K562 (cell line): Measurements from ENCODE around the gene HEATR3.

ENCODE experiments used
- ADNP ChIP-seq: fragments of 200-800 bp; sonication (Bioruptor generic); IDR thresholded peaks from 2 replicates; pipeline ENCODE4 v1.6.1; 2016; ENCODE audit warnings: missing genetic modification characterization, missing compliant biosample characterization
- CREB1 ChIP-seq, 2 experiments: sonication (generic) in 1 of 2; formaldehyde crosslinking in 1 of 2; IDR thresholded peaks; 2 replicates each; pipeline versions ENCODE4 v1.6.1 to v1.8.0; 2012 to 2022; ENCODE audit warnings: inconsistent platforms in 1 of 2, mild to moderate bottlenecking in 1 of 2, missing genetic modification reagents in 1 of 2, moderate library complexity in 1 of 2
- KLF1 ChIP-seq: fragments of 450-650 bp; IDR thresholded peaks from 2 replicates; pipeline ENCODE4 v1.6.1; 2016; ENCODE audit warnings: missing genetic modification characterization, missing compliant biosample characterization
- KLF16 ChIP-seq: IDR thresholded peaks from 2 replicates; pipeline ENCODE4 v1.6.1; 2016; ENCODE audit warnings: antibody characterized with exemption
- PML ChIP-seq: IDR thresholded peaks from 2 replicates; pipeline ENCODE4 v1.6.1; 2012; ENCODE audit warnings: low read length, inconsistent platforms

DNA sequence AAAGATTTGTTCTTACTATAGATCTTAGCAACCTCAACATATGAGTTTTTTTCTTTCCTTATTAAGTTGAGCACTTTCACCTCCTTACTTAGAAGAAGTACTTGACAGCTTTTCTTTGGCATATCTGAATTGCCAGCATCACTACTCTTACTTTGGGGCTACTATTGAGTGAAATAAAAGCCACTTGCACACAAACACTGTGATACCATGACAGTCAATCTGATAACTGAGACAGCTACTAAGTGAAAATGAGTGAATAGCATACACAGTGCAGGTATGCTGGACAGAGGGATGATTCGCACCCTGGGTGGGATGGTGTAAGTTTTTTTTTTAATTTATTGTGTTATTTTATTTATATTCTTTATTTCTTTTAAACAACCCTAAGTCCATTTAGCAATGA lies 73.8 kb downstream of the HEATR3 start:
- TF ChIP-seq KLF16 (no peak), CREB1 (IDR thresholded peaks at IDR 0.05) (no peak), CREB1 (CRISPR knock-in tag; IDR thresholded peaks at IDR 0.05) (no peak), KLF1 (tag) (no peak), ADNP (no peak), PML (no peak)
